ENCODE results near the gene NISCH. TPM values are rescaled to one million over a fixed set of nuclear protein-coding genes. Genes with fewer than 3 reads are reported as not detected.

The NISCH gene
- total and polyA plus RNA-seq, 2 donors (not counting 3 experiments of a cell fraction or from before 2014, with no cell fraction given) = 156 to 178 TPM

- ChIA-PET POLR2A (no interaction called here), CTCF (no interaction called here)
- H3K4me3 ChIP-seq (replicated peaks in 1 of 3; ENCODE audit: insufficient read depth in 1 of 3, low read depth in 1 of 3, low read length in 3 of 3) = no peak overlapping the region
- no peak for FAIRE-seq
- no peaks in the 10 kb centered on the region for H3K79me2 ChIP-seq (ENCODE audit: control insufficient read depth, insufficient read depth, low read length)
- no peak overlapping the region for H3K9ac ChIP-seq (replicated peaks; ENCODE audit: extremely low read depth, insufficient read depth, low read length)
- no peaks in the 10 kb centered on the region for H3K27me3 ChIP-seq (ENCODE audit: control insufficient read depth in 2 of 2, insufficient read depth in 2 of 2, low read length in 2 of 2)
- peaks cover 16 to 87% of the 10 kb centered on the region in 2 experiments for H3K36me3 ChIP-seq (ENCODE audit: control insufficient read depth in 2 of 2, extremely low read depth in 1 of 2, insufficient read depth in 2 of 2, low read length in 2 of 2)
- H4K20me1 ChIP-seq (replicated peaks; ENCODE audit: control insufficient read depth, extremely low read depth, insufficient read depth, low read length) = no peaks in the 10 kb centered on the region
- dilution Hi-C loops (cut with MboI; ENCODE audit: extremely low pct_ligation_motif_present, low sequenced_read_pairs) = no loop called here
- intact Hi-C loops (cut with micrococcal nuclease) = no loop called here
- H3K9me1 ChIP-seq (replicated peaks; ENCODE audit: control insufficient read depth, extremely low read depth, insufficient read depth, low read length) = no peaks in the 10 kb centered on the region
- H3K4me2 ChIP-seq (ENCODE audit: insufficient read depth, low read length) = no peak overlapping the region
- TF ChIP-seq POLR2AphosphoS5 (IDR thresholded peaks at IDR 0.05; ENCODE audit: insufficient read depth, low read depth, low read length) (no peak), MAX (IDR thresholded peaks at IDR 0.05; ENCODE audit: insufficient read depth, insufficient read length) (no peak), CTCF (IDR thresholded peaks at IDR 0.05; ENCODE audit: extremely low read depth in 1 of 2, insufficient read depth in 1 of 2, low read depth in 1 of 2, low read length in 2 of 2) (no peak), FOS (IDR thresholded peaks at IDR 0.05; ENCODE audit: borderline replicate concordance, insufficient read depth, low read length) (no peak), JUN (IDR thresholded peaks at IDR 0.05; ENCODE audit: borderline replicate concordance, insufficient read depth, insufficient read length, low read depth) (no peak)
- no peak overlapping the region for H2AFZ ChIP-seq (ENCODE audit: low read depth, low read length)
- H3K4me1 ChIP-seq (ENCODE audit: control insufficient read depth, extremely low read depth, insufficient read depth, low read length) = no peaks in the 10 kb centered on the region
- H3K27ac ChIP-seq (ENCODE audit: insufficient read depth, low read depth, low read length) = no peak overlapping the region
- no peaks in the 10 kb centered on the region for H3K9me3 ChIP-seq (replicated peaks; ENCODE audit: control insufficient read depth, insufficient read depth, low read length)
- no peak for DNase-seq (ENCODE audit: low read depth, low spot score)
- no TSS peak for BruUV-seq (replicated peaks)
Measured at GRCh38 chr3:52514576-52514975, 59.2 kb downstream of the NISCH start.

- no peaks in the 10 kb centered on the region for H3K9me3 ChIP-seq (replicated peaks; ENCODE audit: control insufficient read depth, insufficient read depth, low read length)
- H3K4me3 ChIP-seq (replicated peaks in 1 of 3; ENCODE audit: insufficient read depth in 1 of 3, low read depth in 1 of 3, low read length in 3 of 3) = no peak overlapping the region
- intact Hi-C loops (cut with micrococcal nuclease) (no loop called here), dilution Hi-C loops (cut with MboI; ENCODE audit: extremely low pct_ligation_motif_present, low sequenced_read_pairs) (no loop called here)
- no peaks in the 10 kb centered on the region for H3K9me1 ChIP-seq (replicated peaks; ENCODE audit: control insufficient read depth, extremely low read depth, insufficient read depth, low read length)
- peaks cover 19 to 87% of the 10 kb centered on the region in 2 experiments for H3K36me3 ChIP-seq (ENCODE audit: control insufficient read depth in 2 of 2, extremely low read depth in 1 of 2, insufficient read depth in 2 of 2, low read length in 2 of 2)
- H3K79me2 ChIP-seq (ENCODE audit: control insufficient read depth, insufficient read depth, low read length) = no peaks in the 10 kb centered on the region
- no peaks in the 10 kb centered on the region for H3K4me1 ChIP-seq (ENCODE audit: control insufficient read depth, extremely low read depth, insufficient read depth, low read length)
- CTCF ChIA-PET = no interaction called here
- BruUV-seq (replicated peaks) = no TSS peak
- no peak overlapping the region for H3K9ac ChIP-seq (replicated peaks; ENCODE audit: extremely low read depth, insufficient read depth, low read length)
- no peak overlapping the region for H3K4me2 ChIP-seq (ENCODE audit: insufficient read depth, low read length)
- no peak overlapping the region for H2AFZ ChIP-seq (ENCODE audit: low read depth, low read length)
- POLR2A ChIA-PET = no interaction called here
- FAIRE-seq (no peak), DNase-seq (ENCODE audit: low read depth, low spot score) (no peak)
- TF ChIP-seq MYC (IDR thresholded peaks at IDR 0.05; ENCODE audit: low read depth, low read length) (no peak), CTCF (IDR thresholded peaks at IDR 0.05; ENCODE audit: extremely low read depth in 1 of 2, insufficient read depth in 1 of 2, low read depth in 1 of 2, low read length in 2 of 2) (no peak), POLR2A (IDR thresholded peaks at IDR 0.05; ENCODE audit: low read depth, low read length) (peak; percentile 6)
- H4K20me1 ChIP-seq (replicated peaks; ENCODE audit: control insufficient read depth, extremely low read depth, insufficient read depth, low read length) = no peaks in the 10 kb centered on the region
- H3K27ac ChIP-seq (ENCODE audit: insufficient read depth, low read depth, low read length) = no peak overlapping the region
- no peaks in the 10 kb centered on the region for H3K27me3 ChIP-seq (ENCODE audit: control insufficient read depth in 2 of 2, insufficient read depth in 2 of 2, low read length in 2 of 2)
Measured at GRCh38 chr3:52515192-52515591, 59.8 kb downstream of the NISCH start.

All from endothelial cell of umbilical vein (primary cell).